Immature natural killer cell (primary cell): Measurements from ENCODE around the gene ABHD13. TPM values are rescaled to one million over a fixed set of nuclear protein-coding genes. Genes with fewer than 3 reads are reported as not detected.

ENCODE experiments used
- DNase-seq, 3 donors: peaks; one replicate each; pipeline ENCODE4 v3.0.0; 2022; ENCODE audit warnings: mixed read lengths in 1 of 3
- H3K27ac Mint-ChIP-seq, 6 donors: one replicate each; pipeline ENCODE4 v1.8.0; 2020; ENCODE audit warnings: mixed read lengths in 6 of 6, mild to moderate bottlenecking in 5 of 6, inconsistent platforms in 4 of 6, moderate library complexity in 3 of 6
- H3K27me3 Mint-ChIP-seq, 3 donors: one replicate each; pipeline ENCODE4 v1.8.0; 2020 to 2021; ENCODE audit warnings: low read depth in 3 of 3, mild to moderate bottlenecking in 3 of 3, mixed read lengths in 3 of 3, moderate library complexity in 3 of 3, inconsistent platforms in 1 of 3
- H3K36me3 Mint-ChIP-seq, 3 donors: one replicate each; pipeline ENCODE4 v1.8.0; 2020; ENCODE audit warnings: mixed read lengths in 3 of 3, inconsistent platforms in 2 of 3, mild to moderate bottlenecking in 2 of 3
- H3K4me1 Mint-ChIP-seq, 2 donors: one replicate each; pipeline ENCODE4 v1.8.0; 2020; ENCODE audit warnings: inconsistent platforms in 2 of 2, mild to moderate bottlenecking in 2 of 2, mixed read lengths in 2 of 2, moderate library complexity in 1 of 2
- H3K4me3 Mint-ChIP-seq, 5 donors: one replicate each; pipeline ENCODE4 v1.8.0; 2020; ENCODE audit warnings: mild to moderate bottlenecking in 5 of 5, mixed read lengths in 5 of 5, inconsistent platforms in 3 of 5, moderate library complexity in 3 of 5
- H3K9me3 Mint-ChIP-seq, 6 donors: one replicate each; pipeline ENCODE4 v1.8.0; 2020; ENCODE audit warnings: mild to moderate bottlenecking in 6 of 6, mixed read lengths in 6 of 6, inconsistent platforms in 4 of 6, moderate library complexity in 3 of 6
- polyA plus RNA-seq, 3 donors: library from polyadenylated mRNA; unstranded; fragments of 300-500 nt; fragmentation: Illumina TruSeq; gene quantifications; one replicate each; pipeline ENCODE4 v1.2.3, GENCODE V29; 2021

The ABHD13 gene
- polyA plus RNA-seq, 3 donors from 2014 or later = 8.8 to 11.1 (median 10.1) TPM

DNA sequence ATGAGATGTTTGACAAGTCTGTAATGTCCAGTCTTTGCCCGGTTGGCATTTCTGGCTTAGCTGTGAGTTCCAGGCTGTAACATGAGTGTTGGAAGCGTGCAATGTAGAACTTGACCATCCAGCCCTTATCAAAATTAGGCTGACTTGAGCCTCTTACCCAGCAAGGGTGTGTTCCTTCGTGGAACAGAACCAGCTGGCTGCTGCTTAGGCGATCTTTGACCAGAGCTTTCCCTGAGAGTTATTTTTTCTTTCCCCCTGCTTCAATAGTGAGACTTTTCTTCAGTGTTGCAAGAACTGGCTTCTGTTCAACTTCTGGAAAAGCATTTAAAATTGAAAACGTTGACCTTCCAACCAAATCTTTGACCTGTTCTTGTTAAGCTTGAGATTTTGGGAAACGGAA, 57.9 kb downstream of the ABHD13 start:
- no peak for DNase-seq
- Mint-ChIP-seq H3K27ac (no peak overlapping the region), H3K27me3 (peaks cover 0 to 5% (median 0%) of the 10 kb centered on the region in 3 donors)

DNA sequence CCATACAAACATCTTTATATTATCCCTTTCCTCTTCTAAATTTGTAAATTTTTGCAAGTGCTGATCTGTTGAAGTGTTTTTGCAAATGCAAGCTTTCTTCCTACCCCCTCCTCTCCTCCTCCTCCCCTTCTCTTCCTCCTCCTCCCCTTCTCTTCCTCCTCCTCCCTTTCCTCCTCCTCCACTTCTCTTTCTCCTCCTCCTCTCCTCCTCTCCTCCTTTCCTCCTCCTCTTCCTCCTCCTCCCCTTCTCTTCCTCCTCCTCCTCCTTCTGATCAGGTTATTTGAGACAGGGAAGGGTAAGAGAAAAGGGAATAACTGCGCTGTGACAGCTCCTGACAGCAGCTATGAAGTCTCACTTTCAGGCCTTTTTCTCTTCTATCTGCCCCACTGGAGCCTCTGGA, 60.3 kb downstream of the ABHD13 start:
- DNase-seq = no peak
- peaks cover 0 to 11% (median 11%) of the 10 kb centered on the region in 3 donors for H3K36me3 Mint-ChIP-seq
- H3K9me3 Mint-ChIP-seq = no peaks in the 10 kb centered on the region
- no peak overlapping the region for H3K4me3 Mint-ChIP-seq
- H3K27me3 Mint-ChIP-seq = peaks cover 2 to 5% (median 2%) of the 10 kb centered on the region in 3 donors
- H3K4me1 Mint-ChIP-seq = peaks cover 0 to 2% of the 10 kb centered on the region in 2 donors
- H3K27ac Mint-ChIP-seq = no peak overlapping the region

More for the DNA sequence above, 57.9 kb downstream of the ABHD13 start:
- Mint-ChIP-seq H3K36me3 (peaks cover 0 to 12% (median 11%) of the 10 kb centered on the region in 3 donors), H3K4me3 (no peak overlapping the region), H3K9me3 (no peaks in the 10 kb centered on the region), H3K4me1 (peaks cover 2 to 12% of the 10 kb centered on the region in 2 donors)

DNA sequence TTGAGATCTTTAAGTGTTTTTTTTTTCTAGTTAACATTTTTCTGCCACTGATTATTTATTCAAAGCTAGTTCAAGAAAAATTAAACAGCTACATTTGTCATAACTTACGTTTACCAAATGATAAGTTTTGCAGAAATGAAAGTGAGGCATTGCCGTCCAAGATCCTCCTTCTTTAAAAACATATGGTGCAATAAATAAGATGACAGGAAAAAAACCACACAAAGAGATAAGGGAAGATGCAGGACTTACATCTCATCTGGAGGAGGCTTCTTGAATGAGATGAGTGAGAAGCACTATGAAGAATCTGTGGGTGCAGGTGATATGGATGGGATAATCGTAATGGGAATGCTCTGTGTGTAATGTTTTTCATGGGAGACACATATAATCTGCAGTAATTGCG, 63.7 kb downstream of the ABHD13 start:
- Mint-ChIP-seq H3K27me3 (peaks cover 2 to 8% (median 2%) of the 10 kb centered on the region in 3 donors), H3K9me3 (no peaks in the 10 kb centered on the region), H3K4me3 (no peak overlapping the region)

DNA sequence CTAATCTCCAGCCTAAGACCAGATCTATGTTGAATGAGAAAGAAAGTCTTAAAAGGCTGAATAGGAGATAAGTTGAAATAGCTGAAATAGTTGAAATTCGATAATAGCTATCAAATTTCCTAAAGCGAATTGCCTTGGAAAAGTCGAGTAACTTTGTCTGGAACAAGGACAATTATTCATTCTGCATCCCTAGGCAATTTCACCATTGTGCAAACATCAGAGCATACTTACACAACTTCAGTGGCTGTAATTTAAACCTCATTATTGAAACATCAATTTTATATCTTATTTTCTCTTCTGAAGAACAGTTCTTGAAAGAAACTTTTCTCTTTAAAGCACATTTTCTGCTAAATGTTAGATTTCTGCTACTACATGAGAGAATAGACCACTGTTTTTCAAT, 64.9 kb downstream of the ABHD13 start:
- no peak for DNase-seq
- Mint-ChIP-seq H3K27ac (no peak overlapping the region), H3K4me3 (no peak overlapping the region), H3K27me3 (peaks cover 2 to 8% (median 2%) of the 10 kb centered on the region in 3 donors), H3K4me1 (peaks cover 0 to under 1% of the 10 kb centered on the region in 2 donors), H3K9me3 (no peaks in the 10 kb centered on the region), H3K36me3 (peaks cover 0 to 7% (median 0%) of the 10 kb centered on the region in 3 donors)

More for the DNA sequence above, 63.7 kb downstream of the ABHD13 start:
- DNase-seq = no peak
- peaks cover 0 to 2% of the 10 kb centered on the region in 2 donors for H3K4me1 Mint-ChIP-seq
- H3K27ac Mint-ChIP-seq = no peak overlapping the region
- H3K36me3 Mint-ChIP-seq = peaks cover 0 to 7% (median 0%) of the 10 kb centered on the region in 3 donors

Other genes starting within 250 kb of the ABHD13 start
- gene LIG4, start 2.9 kb upstream of the ABHD13 start, polyA plus RNA-seq = 1 to 10 TPM; 2.0 to 3.8 (median 2.9) TPM
- 10 to 100 TPM in 2 of 3 donors, 1 to 10 TPM in 1; 6.4 to 17.2 (median 10.2) TPM for gene TNFSF13B, start 51.3 kb downstream of the ABHD13 start, polyA plus RNA-seq